H1 (cell line): Measurements from ENCODE around the gene MYO16. TPM values are rescaled to one million over a fixed set of nuclear protein-coding genes. Genes with fewer than 3 reads are reported as not detected.

Experiments
- CTCF ChIA-PET: fragments of 300-600 bp; sonication (Branson Sonifier 250); formaldehyde crosslinking; loops from one replicate; lab custom pipeline; 2021; ENCODE audit not compliant: partially characterized antibody; lab: Charles Lee
- POLR2A ChIA-PET: fragments of 300-600 bp; sonication (Branson Sonifier 250); formaldehyde crosslinking; loops from one replicate; lab custom pipeline; 2021; ENCODE audit warnings: inconsistent platforms; ENCODE audit not compliant: partially characterized antibody; lab: Charles Lee
- DNase-seq, 2 experiments: peaks; one replicate each; pipeline versions ENCODE4 v3.0.0 to v3.0.0-alpha.2; 2010 to 2022; ENCODE audit warnings: low spot score in 2 of 2, low read depth in 1 of 2, mixed read lengths in 1 of 2
- FAIRE-seq: peaks from 2 replicates; lab custom pipeline; 2011; peaks lifted over from hg19 to GRCh38; lab: Jason Lieb, UNC
- H2AFZ ChIP-seq: 2 replicates; pipeline ENCODE4 v1.8.1; 2012; ENCODE audit warnings: low read length, inconsistent platforms
- H2AK5ac ChIP-seq: 2 replicates; pipeline ENCODE4 v1.6.1; 2013; ENCODE audit warnings: low read depth, low read length
- H2BK120ac ChIP-seq: replicated peaks from 2 replicates; pipeline ENCODE3; 2013; ENCODE audit warnings: low read depth, low read length, inconsistent platforms
- H2BK12ac ChIP-seq: 2 replicates; pipeline ENCODE4 v1.6.1; 2013; ENCODE audit warnings: low read depth, low read length
- H2BK15ac ChIP-seq: 2 replicates; pipeline ENCODE4 v1.6.1; 2013; ENCODE audit warnings: low read length
- H2BK20ac ChIP-seq: 2 replicates; pipeline ENCODE4 v1.6.1; 2013; ENCODE audit warnings: low read length
- H2BK5ac ChIP-seq: 2 replicates; pipeline ENCODE4 v1.6.1; 2013; ENCODE audit warnings: low read depth, low read length
- H3K14ac ChIP-seq: 2 replicates; pipeline ENCODE4 v1.6.1; 2013; ENCODE audit warnings: inconsistent platforms; ENCODE audit not compliant: insufficient read length
- H3K18ac ChIP-seq: 2 replicates; pipeline ENCODE4 v1.6.1; 2013; ENCODE audit warnings: low read length; ENCODE audit errors: extremely low read depth
- H3K23ac ChIP-seq: 2 replicates; pipeline ENCODE4 v1.6.1; 2013; ENCODE audit warnings: inconsistent platforms; ENCODE audit not compliant: insufficient read length
- H3K23me2 ChIP-seq: 2 replicates; pipeline ENCODE4 v1.6.1; 2013; ENCODE audit warnings: low read depth, low read length
- H3K27ac ChIP-seq: 2 replicates; pipeline ENCODE4 v1.6.1; 2011; ENCODE audit warnings: low read depth, low read length, inconsistent platforms
- H3K27me3 ChIP-seq, 4 experiments: replicated peaks in 1 of 4; 1 replicate in 1 of 4; 2 replicates in 3 of 4; pipeline versions ENCODE4 v1.6.1 to v1.8.1; 2011 to 2013; ENCODE audit warnings: low read length in 3 of 4, mild to moderate bottlenecking in 3 of 4, inconsistent platforms in 2 of 4, mixed read lengths in 2 of 4, moderate library complexity in 1 of 4; ENCODE audit not compliant: control insufficient read depth in 3 of 4, insufficient read depth in 3 of 4; ENCODE audit errors: extremely low read depth in 1 of 4
- H3K36me3 ChIP-seq, 4 experiments: 2 replicates each; pipeline versions ENCODE4 v1.6.1 to v1.8.1; 2011 to 2013; ENCODE audit warnings: mild to moderate bottlenecking in 4 of 4, low read length in 3 of 4, moderate library complexity in 2 of 4, control low read depth in 1 of 4, inconsistent platforms in 1 of 4; ENCODE audit not compliant: insufficient read depth in 4 of 4, control insufficient read depth in 2 of 4
- H3K4ac ChIP-seq: replicated peaks from 2 replicates; pipeline ENCODE3; 2013; ENCODE audit warnings: low read length, low read depth, mixed read lengths, inconsistent platforms; ENCODE audit not compliant: insufficient read length
- H3K4me1 ChIP-seq, 4 experiments: replicated peaks in 1 of 4; 1 replicate in 1 of 4; 2 replicates in 3 of 4; pipeline versions ENCODE4 v1.6.1 to v1.8.1; 2011 to 2013; ENCODE audit warnings: low read length in 3 of 4, inconsistent platforms in 2 of 4, mixed read lengths in 1 of 4; ENCODE audit not compliant: insufficient read depth in 4 of 4, control insufficient read depth in 3 of 4
- H3K4me2 ChIP-seq, 2 experiments: 2 replicates each; pipeline versions ENCODE4 v1.6.1 to v1.8.1; 2011 to 2013; ENCODE audit warnings: low read depth in 2 of 2, low read length in 2 of 2, control low read depth in 1 of 2, inconsistent platforms in 1 of 2, mild to moderate bottlenecking in 1 of 2; ENCODE audit not compliant: insufficient read depth in 1 of 2
- H3K4me3 ChIP-seq, 4 experiments: fragments of 200-600, 300-600 bp in 1 of 4; sonication (generic), shearing (Covaris generic), sonication (Bioruptor Twin) in 1 of 4; 2 replicates each; pipeline versions ENCODE4 v1.5.1 to v1.8.1; 2011 to 2016; ENCODE audit warnings: low read length in 4 of 4, low read depth in 3 of 4, control low read depth in 2 of 4, inconsistent platforms in 2 of 4, mild to moderate bottlenecking in 2 of 4, mixed read lengths in 1 of 4, moderate library complexity in 1 of 4; ENCODE audit not compliant: insufficient read depth in 2 of 4; ENCODE audit errors: extremely low read depth in 1 of 4
- H3K56ac ChIP-seq: replicated peaks from 2 replicates; pipeline ENCODE3; 2013; ENCODE audit warnings: low read depth, mild to moderate bottlenecking, mixed read lengths, low read length, inconsistent platforms; ENCODE audit not compliant: insufficient read length
- H3K79me1 ChIP-seq: 2 replicates; pipeline ENCODE4 v1.6.1; 2013; ENCODE audit warnings: low read depth, low read length, control low read depth
- H3K79me2 ChIP-seq, 2 experiments: 2 replicates each; pipeline versions ENCODE4 v1.6.1 to v1.8.1; 2012 to 2013; ENCODE audit warnings: low read length in 2 of 2, mild to moderate bottlenecking in 2 of 2, inconsistent platforms in 1 of 2; ENCODE audit not compliant: insufficient read depth in 2 of 2, control insufficient read depth in 1 of 2
- H3K9ac ChIP-seq, 4 experiments: replicated peaks in 1 of 4; 1 replicate in 1 of 4; 2 replicates in 3 of 4; pipeline versions ENCODE4 v1.6.1 to v1.8.1; 2011 to 2013; ENCODE audit warnings: low read depth in 3 of 4, low read length in 3 of 4, control low read depth in 2 of 4, mild to moderate bottlenecking in 2 of 4, moderate library complexity in 2 of 4, inconsistent platforms in 1 of 4; ENCODE audit errors: extremely low read depth in 1 of 4
- H3K9me3 ChIP-seq, 2 experiments: 2 replicates each; pipeline versions ENCODE4 v1.6.1 to v1.8.1; 2012 to 2013; ENCODE audit warnings: mild to moderate bottlenecking in 2 of 2, moderate library complexity in 2 of 2, control low read depth in 1 of 2, inconsistent platforms in 1 of 2, low read depth in 1 of 2, low read length in 1 of 2, mixed read lengths in 1 of 2; ENCODE audit not compliant: insufficient read depth in 2 of 2
- H4K20me1 ChIP-seq, 2 experiments: replicated peaks in 1 of 2; 2 replicates each; pipeline versions ENCODE3 to v1.8.1; 2011 to 2013; ENCODE audit warnings: inconsistent platforms in 2 of 2, low read length in 2 of 2, mild to moderate bottlenecking in 1 of 2; ENCODE audit not compliant: insufficient read depth in 2 of 2, control insufficient read depth in 1 of 2
- H4K5ac ChIP-seq: 2 replicates; pipeline ENCODE4 v1.6.1; 2013; ENCODE audit warnings: low read length, low read depth, mixed read lengths, inconsistent platforms; ENCODE audit not compliant: insufficient read length
- H4K8ac ChIP-seq: 2 replicates; pipeline ENCODE4 v1.8.0; 2013; ENCODE audit warnings: mild to moderate bottlenecking, moderate library complexity, low read length, inconsistent platforms; ENCODE audit not compliant: insufficient read depth; ENCODE audit errors: extremely low read depth
- H4K91ac ChIP-seq: replicated peaks from 2 replicates; pipeline ENCODE3; 2013; ENCODE audit warnings: low read length, mixed read lengths, inconsistent platforms; ENCODE audit not compliant: insufficient read length
- POU5F1 ChIP-seq: IDR thresholded peaks from 2 replicates; pipeline ENCODE4 v1.6.1; 2011; ENCODE audit warnings: low read depth, mild to moderate bottlenecking, low read length, moderate library complexity
- WGBS, 2 experiments: shearing (Covaris generic) in 1 of 2; methylation state at CpG; one replicate each; pipeline versions ENCODE4 v1.1.6 to v1.1.7; 2013 to 2015; ENCODE audit warnings: low lambda C conversion rate in 2 of 2, mixed read lengths in 2 of 2, inconsistent platforms in 1 of 2, low coverage in 1 of 2, missing lambda C conversion rate in 1 of 2; ENCODE audit not compliant: insufficient replicate concordance in 2 of 2, insufficient coverage in 1 of 2, insufficient read length in 1 of 2; ENCODE audit errors: extremely low coverage in 1 of 2, missing lambda C conversion rate in 1 of 2; 5-methylcytosine and 5-hydroxymethylcytosine counted together
- polyA plus RNA-seq, 7 experiments: library from polyadenylated mRNA; depleted of rRNA in 3 of 7; stranded (reverse) in 5 of 7; unstranded in 2 of 7; fragments of >200 nt in 5 of 7; fragments of 200-250 nt in 2 of 7; gene quantifications; 1 replicate in 5 of 7; 2 replicates in 1 of 7; 4 replicates in 1 of 7; pipeline versions ENCODE4 v1.2.1 to v1.2.3, GENCODE V29; 2011 to 2013; ENCODE audit warnings: missing spikeins in 2 of 7, mixed read lengths in 2 of 7
- total RNA-seq: library from RNA; stranded (reverse); fragmentation: NEBNext Ultra II Directional; extraction: Animal tissue kit (Norgen Biotek cat#: 25700); gene quantifications from 2 replicates; pipeline ENCODE4 v1.2.1, GENCODE V29; 2021

The MYO16 gene
- total and polyA plus RNA-seq, 2 of the 8 experiments (the other 6 are each of a cell fraction or from before 2014, with no cell fraction given): 0.02 to 0.22 TPM

- no peak overlapping the region for H4K5ac ChIP-seq
- H4K91ac ChIP-seq: no peak overlapping the region
- no peak overlapping the region for H3K4me2 ChIP-seq
- no peak overlapping the region for H4K8ac ChIP-seq
- POLR2A ChIA-PET: no interaction called here
- H3K36me3 ChIP-seq: no peaks in the 10 kb centered on the region
- H2BK15ac ChIP-seq: no peak overlapping the region
- no peaks in the 10 kb centered on the region for H3K23me2 ChIP-seq
- WGBS, 2 experiments: 95% methylated on average over 1 of the region's 1 CpG; no CpG with 5 or more reads in 1 of the 2 experiments
- no peaks in the 10 kb centered on the region for H4K20me1 ChIP-seq
- no peak overlapping the region for H2BK20ac ChIP-seq
- CTCF ChIA-PET: interaction anchor here (0.6 to 1.2 kb wide), 3 partner anchors 8 to 504 kb away, joined by 3 to 4 read pairs (median 3); no protein-coding TSS in a partner anchor
- no peak overlapping the region for H3K23ac ChIP-seq
- no peak overlapping the region for H2AK5ac ChIP-seq
- no peaks in the 10 kb centered on the region for H3K27me3 ChIP-seq
- no peak overlapping the region for H3K27ac ChIP-seq
- TF ChIP-seq POU5F1: no peak
- no peak overlapping the region for H2BK12ac ChIP-seq
- FAIRE-seq (no peak), DNase-seq (no peak)
- no peak overlapping the region for H2AFZ ChIP-seq
- H3K79me1 ChIP-seq: no peaks in the 10 kb centered on the region
- H2BK120ac ChIP-seq: no peak overlapping the region
- H3K79me2 ChIP-seq: no peaks in the 10 kb centered on the region
- H3K4me3 ChIP-seq: no peak overlapping the region
- no peak overlapping the region for H3K9ac ChIP-seq
- H2BK5ac ChIP-seq: no peak overlapping the region
- no peak overlapping the region for H3K56ac ChIP-seq
- H3K9me3 ChIP-seq: peaks cover 12 to 15% of the 10 kb centered on the region in 2 experiments
- H3K14ac ChIP-seq: no peak overlapping the region
- no peak overlapping the region for H3K4ac ChIP-seq
- H3K18ac ChIP-seq: no peak overlapping the region
- H3K4me1 ChIP-seq: no peaks in the 10 kb centered on the region
Observed at GRCh38 chr13:108833531-108833930, 204.1 kb downstream of the MYO16 start.
